K562 (cell line): ENCODE measurements around the gene LRRC4. TPM values are rescaled to one million over a fixed set of nuclear protein-coding genes. Genes with fewer than 3 reads are reported as not detected.

ENCODE experiments used
- C11orf30 ChIP-seq: fragments of 450-650 bp; IDR thresholded peaks from 2 replicates; pipeline ENCODE4 v1.6.1; 2016; ENCODE audit warnings: low read depth, mild to moderate bottlenecking
- CCAR2 ChIP-seq: fragments of 200-400 bp; formaldehyde crosslinking; IDR thresholded peaks from 2 replicates; pipeline ENCODE4 v1.6.1; 2017; ENCODE audit warnings: mild to moderate bottlenecking, low read depth, low read length
- DIDO1 ChIP-seq: fragments of 450-650 bp; IDR thresholded peaks from 2 replicates; pipeline ENCODE4 v1.6.1; 2016; ENCODE audit warnings: low read depth, missing biosample characterization, missing genetic modification characterization
- FOXK1 ChIP-seq: sonication (generic); formaldehyde crosslinking; IDR thresholded peaks from 2 replicates; pipeline ENCODE4 v1.8.0; 2022; ENCODE audit warnings: missing genetic modification reagents, mild to moderate bottlenecking, borderline replicate concordance
- FOXK2 ChIP-seq, 2 experiments: fragments of 450-650 bp; IDR thresholded peaks in 1 of 2; conservative IDR thresholded peaks in 1 of 2; 2 replicates each; pipeline ENCODE4 v1.6.1; 2016; ENCODE audit warnings: low read depth in 2 of 2, mild to moderate bottlenecking in 1 of 2
- GMEB1 ChIP-seq: fragments of 250-450 bp; sonication (Bioruptor Pico); IDR thresholded peaks from 2 replicates; pipeline ENCODE4 v1.4.0; 2020; ENCODE audit warnings: mild to moderate bottlenecking
- HMGXB4 ChIP-seq: sonication (generic); formaldehyde crosslinking; IDR thresholded peaks from 2 replicates; pipeline ENCODE4 v1.8.1; 2023; ENCODE audit warnings: mild to moderate bottlenecking, missing genetic modification reagents
- HOMEZ ChIP-seq: fragments of 250-450 bp; sonication (Bioruptor Pico); IDR thresholded peaks from 2 replicates; pipeline ENCODE4 v1.4.0; 2020; ENCODE audit warnings: mild to moderate bottlenecking, moderate library complexity
- KLF13 ChIP-seq: fragments of 450-650 bp; IDR thresholded peaks from 2 replicates; pipeline ENCODE4 v1.6.1; 2016; ENCODE audit warnings: missing genetic modification characterization, low read depth, mild to moderate bottlenecking, missing compliant biosample characterization, moderate library complexity, borderline replicate concordance
- MED1 ChIP-seq: sonication (generic); formaldehyde crosslinking; IDR thresholded peaks from 2 replicates; pipeline ENCODE4 v1.8.1; 2023; ENCODE audit warnings: missing genetic modification reagents, borderline replicate concordance
- MYC ChIP-seq, 2 experiments: fragments of 250-450 bp in 1 of 2; sonication (Bioruptor Pico) in 1 of 2; IDR thresholded peaks; 2 replicates each; pipeline versions ENCODE4 v1.5.1 to v1.6.1; 2012 to 2021; ENCODE audit warnings: low read depth in 2 of 2, borderline replicate concordance in 1 of 2, improper control_type of control experiment in 1 of 2, low read length in 1 of 2, mild to moderate bottlenecking in 1 of 2, moderate library complexity in 1 of 2
- NR1H2 ChIP-seq: sonication (generic); formaldehyde crosslinking; IDR thresholded peaks from 2 replicates; pipeline ENCODE4 v1.4.0; 2020; ENCODE audit warnings: mild to moderate bottlenecking, missing genetic modification reagents
- POLR2A ChIP-seq: fragments of 450-650 bp; conservative IDR thresholded peaks from 2 replicates; pipeline ENCODE4 v1.6.1; 2016
- RBM39 ChIP-seq: fragments of 200-400 bp; formaldehyde crosslinking; optimal IDR thresholded peaks from 2 replicates; pipeline ENCODE3; 2018; ENCODE audit warnings: low read depth, low read length
- RCOR1 ChIP-seq, 2 experiments: IDR thresholded peaks; 2 replicates each; pipeline ENCODE4 v1.6.1; 2012; ENCODE audit warnings: low read depth in 2 of 2, low read length in 2 of 2, borderline replicate concordance in 1 of 2, improper control_type of control experiment in 1 of 2
- SNAPC5 ChIP-seq: fragments of 250-450 bp; sonication (Bioruptor Pico); IDR thresholded peaks from 2 replicates; pipeline ENCODE4 v1.8.0; 2021; ENCODE audit warnings: moderate library complexity, mild to moderate bottlenecking, inconsistent platforms
- TAL1 ChIP-seq: fragments of 450-650 bp; IDR thresholded peaks from 2 replicates; pipeline ENCODE4 v1.6.1; 2016; ENCODE audit warnings: mild to moderate bottlenecking
- TRIM28 ChIP-seq: fragments of 450-650 bp; IDR thresholded peaks from 2 replicates; pipeline ENCODE4 v1.6.1; 2017
- ZBTB8A ChIP-seq: fragments of 450-650 bp; IDR thresholded peaks from 2 replicates; pipeline ENCODE4 v1.6.1; 2018; ENCODE audit warnings: mild to moderate bottlenecking, moderate library complexity; ENCODE audit not compliant: partially characterized antibody
- ZFPM2 ChIP-seq: fragments of 250-450 bp; sonication (Bioruptor Pico); IDR thresholded peaks from 2 replicates; pipeline ENCODE4 v1.5.1; 2022; ENCODE audit warnings: mild to moderate bottlenecking
- ZNF121 ChIP-seq: sonication (generic); formaldehyde crosslinking; conservative IDR thresholded peaks from 2 replicates; pipeline ENCODE4 v1.8.0; 2022; ENCODE audit warnings: missing genetic modification reagents
- ZNF280A ChIP-seq: fragments of 450-650 bp; IDR thresholded peaks from 2 replicates; pipeline ENCODE4 v1.6.1; 2018; ENCODE audit warnings: mild to moderate bottlenecking, low read depth; ENCODE audit not compliant: partially characterized antibody
- ZNF717 ChIP-seq: fragments of 250-450 bp; sonication (Bioruptor Pico); IDR thresholded peaks from 2 replicates; pipeline ENCODE4 v1.5.0; 2021
- polyA plus RNA-seq, 8 experiments: library from polyadenylated mRNA; depleted of rRNA in 4 of 8; stranded (reverse) in 5 of 8; unstranded in 3 of 8; fragments of >200 nt; fragmentation: Nextera tagmentation in 2 of 8; fragmentation: Illumina TruSeq in 1 of 8; extraction: Ambion mirVana in 2 of 8; extraction: Trizol in 1 of 8; gene quantifications; 2 replicates each; pipeline versions ENCODE4 v1.2.1 to v1.2.3, GENCODE V29; 2011 to 2014; ENCODE audit warnings: inconsistent platforms in 1 of 8, missing spikeins in 1 of 8
- total RNA-seq, 7 experiments: library from RNA; depleted of rRNA in 6 of 7; stranded (reverse); fragments of >200 nt in 6 of 7; fragmentation: Illumina TruSeq in 2 of 7; extraction: Trizol in 2 of 7; gene quantifications; 2 replicates each; pipeline versions ENCODE4 v1.2.1 to v1.2.3, GENCODE V29; 2011 to 2021; ENCODE audit warnings: low replicate concordance in 1 of 7

LRRC4 gene
- total and polyA plus RNA-seq, 9 of the 15 experiments (the other 6 are each of a cell fraction or from before 2014, with no cell fraction given) = 0.04 to 0.11 TPM; not detected in 7

- no peak for TF ChIP-seq RBM39
- TF ChIP-seq TAL1 = peak; percentile 43; the same call in 1 of the 2 replicates
- no peak for TF ChIP-seq GMEB1
- no peak for TF ChIP-seq TRIM28
- no peak for TF ChIP-seq HMGXB4 (CRISPR knock-in tag)
- TF ChIP-seq POLR2A = no peak
- TF ChIP-seq FOXK2 (conservative IDR thresholded peaks at IDR 0.05 in 1 of 2, IDR thresholded peaks at IDR 0.05 in 1 of 2; ENCODE audit: low read depth in 2 of 2) = peak; percentile 62 to 82
- TF ChIP-seq MED1 = no peak
- TF ChIP-seq RCOR1 (IDR thresholded peaks at IDR 0.05; ENCODE audit: borderline replicate concordance in 1 of 2, low read depth in 2 of 2, low read length in 2 of 2) = peak in 1 of 2 experiments; percentile 65; a peak in 2 of 4 replicates
- no peak for TF ChIP-seq ZFPM2 (CRISPR knock-in tag)
- no peak for TF ChIP-seq KLF13 (tag)
- TF ChIP-seq C11orf30 = peak; percentile 32; the same call in 1 of the 2 replicates
- no peak for TF ChIP-seq DIDO1 (tag)
- no peak for TF ChIP-seq SNAPC5 (CRISPR knock-in tag)
- TF ChIP-seq FOXK1 = no peak
- TF ChIP-seq NR1H2 (CRISPR knock-in tag) = no peak
- TF ChIP-seq HOMEZ (CRISPR knock-in tag) = no peak
- TF ChIP-seq ZNF717 (CRISPR knock-in tag) = no peak
- no peak for TF ChIP-seq ZNF280A
- TF ChIP-seq ZBTB8A = no peak
- TF ChIP-seq ZNF121 (CRISPR knock-in tag) = no peak
- peak; percentile 57; the same call in 1 of the 2 replicates for TF ChIP-seq MYC (IDR thresholded peaks at IDR 0.05; ENCODE audit: low read depth, low read length)
- no peak for TF ChIP-seq MYC (CRISPR knock-in tag; IDR thresholded peaks at IDR 0.05; ENCODE audit: borderline replicate concordance, low read depth)
- TF ChIP-seq CCAR2 = no peak
These were observed 47.4 kb downstream of the LRRC4 start (continued) for GRCh38 chr7:127983804-127984332.
